ENCODE measurements around the gene MYH9. TPM values are rescaled to one million over a fixed set of nuclear protein-coding genes. Genes with fewer than 3 reads are reported as not detected.

Gene MYH9
- total RNA-seq, 4 donors from 2014 or later = 241 to 387 (median 358) TPM

DNA sequence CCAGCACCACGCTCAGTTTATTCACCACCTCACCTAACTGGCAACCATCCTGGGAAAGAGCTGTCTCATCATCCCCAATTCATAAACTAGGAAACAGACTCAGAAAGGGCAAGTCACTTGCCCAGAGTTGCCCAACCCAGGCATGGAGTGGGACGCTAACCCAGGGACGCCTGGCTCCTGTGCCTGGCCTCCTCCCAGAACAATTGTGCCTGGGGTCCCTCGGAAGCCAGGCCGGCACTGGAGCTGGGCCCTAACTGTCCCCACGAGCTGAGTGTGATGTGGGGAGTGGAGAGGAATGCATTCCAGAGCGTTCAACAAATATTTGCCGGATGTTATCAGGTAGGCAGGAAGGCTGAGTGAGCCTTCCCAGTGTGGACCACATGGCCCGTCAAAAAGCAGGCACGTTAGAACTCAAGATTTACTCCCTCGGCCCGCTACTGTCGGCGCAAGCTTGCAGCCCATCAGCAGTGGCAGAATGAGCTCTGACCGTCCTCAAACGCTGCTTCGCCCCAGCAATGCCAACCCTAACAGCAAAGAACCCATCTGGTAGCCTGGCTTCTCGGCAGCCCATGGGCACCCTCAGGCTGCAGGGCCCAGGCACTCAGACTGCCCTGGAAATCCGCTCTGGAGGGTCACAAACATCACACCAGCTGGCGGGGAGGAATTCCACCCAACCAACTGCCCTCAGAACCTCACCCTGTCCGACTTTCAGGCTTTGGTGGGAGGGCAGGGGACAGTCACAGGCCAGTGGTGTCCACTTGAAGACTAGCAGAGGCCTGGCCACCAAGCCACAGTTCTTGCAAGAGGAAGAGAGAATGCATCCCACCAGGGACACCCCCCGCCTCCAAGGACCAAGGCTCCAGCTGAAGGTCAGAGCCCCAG, 35.6 kb downstream of the MYH9 start:
- peak overlapping the region; percentile 95 to 100 (median 98) for H3K27ac ChIP-seq (replicated peaks in 1 of 4)
- intact Hi-C loops (cut with DNase I) = no loop called here
- H3K9me3 ChIP-seq = no peaks in the 10 kb centered on the region
- H3K4me1 ChIP-seq = peaks cover 97 to 100% (median 98%) of the 10 kb centered on the region in 4 donors
- 41% methylated on average over 16 of the region's 22 CpGs for WGBS
- peaks cover 0 to 18% (median 7%) of the 10 kb centered on the region in 4 donors for H3K36me3 ChIP-seq
- TF ChIP-seq POLR2AphosphoS5 (IDR thresholded peaks at IDR 0.05) = peak; percentile 54 to 74
- TF ChIP-seq EP300 (IDR thresholded peaks at IDR 0.05) = no peak
- DNase-seq (ENCODE audit: extremely low spot score) = no peak
- H3K27me3 ChIP-seq = no peaks in the 10 kb centered on the region
- peak overlapping the region; percentile 9 to 33 (median 16) for H3K4me3 ChIP-seq

DNA sequence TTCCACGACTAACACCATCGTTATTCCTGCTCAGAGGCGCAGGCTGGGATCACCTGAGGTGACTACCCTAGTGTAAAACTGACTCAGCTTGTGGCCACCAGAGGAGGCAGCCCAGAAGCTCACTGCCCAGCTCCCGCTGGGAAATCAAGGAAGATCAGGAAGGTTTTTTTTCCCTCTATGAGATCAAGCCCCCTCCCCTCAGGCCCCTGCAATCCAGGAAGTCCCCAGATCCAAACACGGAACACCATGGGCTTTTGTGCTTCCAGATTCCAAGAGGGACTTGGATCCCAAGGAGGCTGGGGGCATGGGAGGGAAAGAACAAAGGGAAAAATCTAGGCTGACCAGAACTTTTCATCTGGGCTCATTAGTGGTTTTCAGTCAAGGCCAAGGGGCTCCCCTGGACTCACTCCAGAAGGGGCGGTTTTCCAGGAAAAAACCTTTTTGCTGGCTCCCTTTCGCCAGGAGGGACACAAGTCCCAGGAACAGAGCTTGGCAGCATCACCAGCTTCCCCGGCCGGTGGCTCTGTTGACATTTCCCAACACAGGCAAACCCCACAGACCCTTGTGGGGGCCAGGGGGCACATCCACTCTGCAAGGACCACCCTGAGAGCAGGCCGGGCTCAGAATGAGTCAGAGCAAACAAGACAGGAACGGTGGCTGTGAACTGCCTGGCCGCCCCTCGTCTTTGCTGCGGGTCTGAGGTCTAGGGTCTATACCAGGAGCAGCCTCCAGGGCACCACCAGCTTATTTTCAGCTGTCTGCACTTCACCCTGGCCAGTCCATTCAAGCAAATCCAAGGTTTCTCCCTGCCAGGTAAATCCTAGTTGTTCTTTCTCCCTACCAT, 36.8 kb downstream of the MYH9 start:
- DNase-seq (ENCODE audit: extremely low spot score) = no peak
- H3K4me1 ChIP-seq = peaks cover 97 to 100% (median 98%) of the 10 kb centered on the region in 4 donors

DNA sequence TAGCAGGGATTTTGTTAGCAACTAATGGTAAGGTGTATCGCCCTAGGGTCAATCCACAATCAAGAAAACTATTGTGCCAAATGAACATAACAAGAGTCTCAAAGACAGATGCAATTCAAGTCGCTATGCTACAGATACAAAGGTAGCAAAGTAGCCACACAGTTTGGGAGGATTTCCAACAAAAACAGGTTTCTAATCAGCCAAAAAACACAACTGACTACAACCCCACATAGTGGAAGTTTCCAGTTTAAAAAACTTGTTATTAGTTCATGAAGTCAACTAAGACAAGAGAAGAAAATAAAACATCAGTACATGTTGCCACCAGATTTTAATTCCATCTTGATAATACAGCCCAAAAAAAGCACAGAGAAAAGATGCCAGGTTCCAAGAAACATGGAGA, 38.0 kb downstream of the MYH9 start:
- Histone ChIP-seq H3K27ac (replicated peaks in 1 of 4) (peak overlapping the region; percentile 95 to 100 (median 98)), H3K36me3 (peaks cover 0 to 39% (median 24%) of the 10 kb centered on the region in 4 donors), H3K4me3 (no peak overlapping the region), H3K9me3 (no peaks in the 10 kb centered on the region), H3K27me3 (no peaks in the 10 kb centered on the region), H3K4me1 (peaks cover 98 to 100% (median 98%) of the 10 kb centered on the region in 4 donors)
- intact Hi-C loops (cut with DNase I) = no loop called here
- DNase-seq (ENCODE audit: extremely low spot score) = no peak
- 63% methylated on average over 2 of the region's 2 CpGs for WGBS
- no peak for TF ChIP-seq EP300 (IDR thresholded peaks at IDR 0.05)
- TF ChIP-seq POLR2A (IDR thresholded peaks at IDR 0.05; ENCODE audit: low read depth) = no peak
- TF ChIP-seq POLR2AphosphoS5 (IDR thresholded peaks at IDR 0.05) = no peak
- TF ChIP-seq, protein P1, sequence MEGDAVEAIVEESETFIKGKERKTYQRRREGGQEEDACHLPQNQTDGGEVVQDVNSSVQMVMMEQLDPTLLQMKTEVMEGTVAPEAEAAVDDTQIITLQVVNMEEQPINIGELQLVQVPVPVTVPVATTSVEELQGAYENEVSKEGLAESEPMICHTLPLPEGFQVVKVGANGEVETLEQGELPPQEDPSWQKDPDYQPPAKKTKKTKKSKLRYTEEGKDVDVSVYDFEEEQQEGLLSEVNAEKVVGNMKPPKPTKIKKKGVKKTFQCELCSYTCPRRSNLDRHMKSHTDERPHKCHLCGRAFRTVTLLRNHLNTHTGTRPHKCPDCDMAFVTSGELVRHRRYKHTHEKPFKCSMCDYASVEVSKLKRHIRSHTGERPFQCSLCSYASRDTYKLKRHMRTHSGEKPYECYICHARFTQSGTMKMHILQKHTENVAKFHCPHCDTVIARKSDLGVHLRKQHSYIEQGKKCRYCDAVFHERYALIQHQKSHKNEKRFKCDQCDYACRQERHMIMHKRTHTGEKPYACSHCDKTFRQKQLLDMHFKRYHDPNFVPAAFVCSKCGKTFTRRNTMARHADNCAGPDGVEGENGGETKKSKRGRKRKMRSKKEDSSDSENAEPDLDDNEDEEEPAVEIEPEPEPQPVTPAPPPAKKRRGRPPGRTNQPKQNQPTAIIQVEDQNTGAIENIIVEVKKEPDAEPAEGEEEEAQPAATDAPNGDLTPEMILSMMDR (IDR thresholded peaks at IDR 0.05) = no peak

More for the DNA sequence above, 36.8 kb downstream of the MYH9 start:
- TF ChIP-seq, protein P1 (IDR thresholded peaks at IDR 0.05) = peak in 1 of 3 experiments; percentile 14
- peak; percentile 4 to 37 for TF ChIP-seq POLR2AphosphoS5 (IDR thresholded peaks at IDR 0.05)
- TF ChIP-seq POLR2A (IDR thresholded peaks at IDR 0.05; ENCODE audit: low read depth) = no peak
- 24% methylated on average over 12 of the region's 14 CpGs for WGBS
- no peaks in the 10 kb centered on the region for H3K9me3 ChIP-seq
- no peaks in the 10 kb centered on the region for H3K27me3 ChIP-seq
- H3K36me3 ChIP-seq = peaks cover 0 to 28% (median 14%) of the 10 kb centered on the region in 4 donors
- H3K27ac ChIP-seq (replicated peaks in 1 of 4) = peak overlapping the region; percentile 95 to 100 (median 98)
- intact Hi-C loops (cut with DNase I) = no loop called here
- H3K4me3 ChIP-seq = peak overlapping the region in 3 of 4 donors; percentile 9 to 33 (median 12)

DNA sequence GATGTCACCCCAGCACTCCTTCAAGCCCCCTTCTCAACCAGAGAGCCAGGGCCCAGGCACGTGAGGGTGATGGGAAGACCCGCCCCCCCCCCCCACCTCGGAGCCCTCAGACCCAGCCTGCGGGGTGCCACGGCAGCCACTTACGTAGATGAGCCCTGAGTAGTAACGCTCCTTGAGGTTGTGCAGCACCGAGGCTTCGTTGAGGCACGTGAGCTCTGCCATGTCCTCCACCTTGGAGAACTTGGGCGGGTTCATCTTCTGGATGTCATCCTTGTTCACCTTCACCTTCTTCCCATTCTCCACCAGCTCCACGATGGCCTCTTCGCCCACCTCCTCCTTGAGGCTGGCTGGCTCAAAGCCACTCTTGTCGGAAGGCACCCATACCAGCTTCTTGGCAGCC, 39.0 kb downstream of the MYH9 start:
- intact Hi-C loops (cut with DNase I) = no loop called here
- peaks cover 98 to 100% (median 98%) of the 10 kb centered on the region in 4 donors for H3K4me1 ChIP-seq
- no peaks in the 10 kb centered on the region for H3K9me3 ChIP-seq
- peak overlapping the region; percentile 95 to 100 (median 98) for H3K27ac ChIP-seq (replicated peaks in 1 of 4)
- no peak overlapping the region for H3K4me3 ChIP-seq
- TF ChIP-seq, protein P1 (IDR thresholded peaks at IDR 0.05) = no peak
- TF ChIP-seq POLR2A (IDR thresholded peaks at IDR 0.05; ENCODE audit: low read depth) (no peak), POLR2AphosphoS5 (IDR thresholded peaks at IDR 0.05) (peak in 1 of 2 donors; percentile 39)
- H3K36me3 ChIP-seq = peaks cover 0 to 49% (median 31%) of the 10 kb centered on the region in 4 donors
- DNase-seq (ENCODE audit: extremely low spot score) = no peak
- no peaks in the 10 kb centered on the region for H3K27me3 ChIP-seq
- 75% methylated on average over 10 of the region's 14 CpGs for WGBS

Measured in esophagus muscularis mucosa (tissue), 4 donors.